Activated CD4-positive, alpha-beta T cell treated with anti-CD3 and anti-CD28 coated beads for 36 hours (primary cell): ENCODE measurements around the gene ATG13. TPM values are rescaled to one million over a fixed set of nuclear protein-coding genes. Genes with fewer than 3 reads are reported as not detected.

Experiments used
- ATAC-seq: fragments of 200-7000 bp; cut with Tn5 transposase; one replicate; pipeline ENCODE4 v1.10.0; 2021; ENCODE audit warnings: mild to moderate bottlenecking, moderate library complexity
- CTCF ChIA-PET: fragments of 350-600 bp; sonication (Branson Sonifier 250); formaldehyde crosslinking; loops from one replicate; lab custom pipeline; 2021; ENCODE audit warnings: antibody characterized with exemption; lab: Charles Lee
- POLR2A ChIA-PET: fragments of 350-600 bp; sonication (Branson Sonifier 250); formaldehyde crosslinking; loops from one replicate; lab custom pipeline; 2021; ENCODE audit warnings: antibody characterized with exemption, inconsistent platforms; lab: Charles Lee
- DNase-seq: peaks from one replicate; pipeline ENCODE4 v3.0.0-alpha.2; 2020
- H3K27ac Mint-ChIP-seq: one replicate; pipeline ENCODE4 v1.8.0; 2021; ENCODE audit warnings: mixed read lengths
- H3K27me3 Mint-ChIP-seq: one replicate; pipeline ENCODE4 v1.8.0; 2021; ENCODE audit warnings: mixed read lengths
- H3K36me3 Mint-ChIP-seq: one replicate; pipeline ENCODE4 v1.8.0; 2021; ENCODE audit warnings: low read depth, mixed read lengths
- H3K4me1 Mint-ChIP-seq: one replicate; pipeline ENCODE4 v1.8.0; 2021; ENCODE audit warnings: mixed read lengths
- H3K4me3 Mint-ChIP-seq: one replicate; pipeline ENCODE4 v1.8.0; 2021; ENCODE audit warnings: mild to moderate bottlenecking, moderate library complexity, mixed read lengths
- H3K9me3 Mint-ChIP-seq: one replicate; pipeline ENCODE4 v1.8.0; 2021; ENCODE audit warnings: low read depth, mixed read lengths
- intact Hi-C, 2 experiments: fragments of 100-400 bp; cut with DNase I in 1 of 2; cut with micrococcal nuclease in 1 of 2; formaldehyde crosslinking; loops; one replicate each; pipeline versions ENCODE4 v1.14.2 to v1.15.1; 2022 to 2024; cut with DNase I, micrococcal nuclease
- total RNA-seq, 2 experiments: library from RNA; stranded (reverse); gene quantifications; one replicate each; pipeline ENCODE4 v1.2.3, GENCODE V29; 2021

Gene ATG13
- total RNA-seq, 2 experiments from 2014 or later: 39.4 to 56.4 TPM

GRCh38 chr11:46593550-46594373 is 23.6 kb upstream of the ATG13 start, which contains the start of gene AMBRA1:
TSS of gene AMBRA1 (minus strand) at chr11:46594023. CDS start at chr11:46548380, 45,643 bp downstream.
- intact Hi-C loops: loop anchor here (1.0 to 5.0 kb wide), 6 partner anchors 24 to 253 kb away; partner anchors contain the start of genes ATG13 (in 2 of the 2), HARBI1 (in 2 of the 2), ARHGAP1 (in 1 of the 2) and CKAP5 (in 1 of the 2)
- H3K27me3 Mint-ChIP-seq: no peaks in the 10 kb centered on the region
- H3K27ac Mint-ChIP-seq: peak within 1 kb of the TSS; percentile 91
- CTCF ChIA-PET: interaction anchor here (0.6 to 1.5 kb wide), 7 partner anchors 18 to 1275 kb away, joined by 3 to 7 read pairs (median 4); no protein-coding TSS in a partner anchor
- H3K9me3 Mint-ChIP-seq: no peaks in the 10 kb centered on the region
- H3K36me3 Mint-ChIP-seq: peaks cover under 1% of the 10 kb centered on the region
- peak within 1 kb of the TSS; percentile 93 for H3K4me3 Mint-ChIP-seq
- H3K4me1 Mint-ChIP-seq: peaks cover 40% of the 10 kb centered on the region
- ATAC-seq (peak; percentile 87), DNase-seq (peak; percentile 91)
- POLR2A ChIA-PET: interaction anchor here (0.5 to 1.3 kb wide), 6 partner anchors 18 to 918 kb away, joined by 3 to 6 read pairs (median 4); partner anchors contain the start of genes ARHGAP1, ATG13 and HARBI1

GRCh38 chr11:46594374-46594700 is 23.0 kb upstream of the ATG13 start:
- H3K4me3 Mint-ChIP-seq: peak overlapping the region; percentile 93
- ATAC-seq: no peak
- no peak for DNase-seq
- intact Hi-C loops: loop anchor here (1.0 to 5.0 kb wide), 6 partner anchors 23 to 252 kb away; partner anchors contain the start of genes ATG13 (in 2 of the 2), HARBI1 (in 2 of the 2), ARHGAP1 (in 1 of the 2) and CKAP5 (in 1 of the 2)
- H3K27me3 Mint-ChIP-seq: no peaks in the 10 kb centered on the region
- peaks cover 34% of the 10 kb centered on the region for H3K4me1 Mint-ChIP-seq
- CTCF ChIA-PET: interaction anchor here (0.7 to 1.5 kb wide), 6 partner anchors 18 to 1276 kb away, joined by 3 to 7 read pairs (median 4); no protein-coding TSS in a partner anchor
- no peaks in the 10 kb centered on the region for H3K36me3 Mint-ChIP-seq
- H3K27ac Mint-ChIP-seq: peak overlapping the region; percentile 91
- POLR2A ChIA-PET: interaction anchor here (1.0 to 1.3 kb wide), 4 partner anchors 17 to 106 kb away, joined by 3 to 6 read pairs (median 5); partner anchors contain the start of genes ARHGAP1, ATG13 and HARBI1
- no peaks in the 10 kb centered on the region for H3K9me3 Mint-ChIP-seq

GRCh38 chr11:46594785-46595184 is 22.6 kb upstream of the ATG13 start:
- no peak overlapping the region for H3K4me3 Mint-ChIP-seq
- POLR2A ChIA-PET: interaction anchor here (1.0 kb wide), 1 partner anchor 17 kb away, joined by 5 read pairs; no protein-coding TSS in a partner anchor
- intact Hi-C loops: loop anchor here (1.0 to 5.0 kb wide), 6 partner anchors 23 to 252 kb away; partner anchors contain the start of genes ATG13 (in 2 of the 2), HARBI1 (in 2 of the 2), ARHGAP1 (in 1 of the 2) and CKAP5 (in 1 of the 2)

DNA sequence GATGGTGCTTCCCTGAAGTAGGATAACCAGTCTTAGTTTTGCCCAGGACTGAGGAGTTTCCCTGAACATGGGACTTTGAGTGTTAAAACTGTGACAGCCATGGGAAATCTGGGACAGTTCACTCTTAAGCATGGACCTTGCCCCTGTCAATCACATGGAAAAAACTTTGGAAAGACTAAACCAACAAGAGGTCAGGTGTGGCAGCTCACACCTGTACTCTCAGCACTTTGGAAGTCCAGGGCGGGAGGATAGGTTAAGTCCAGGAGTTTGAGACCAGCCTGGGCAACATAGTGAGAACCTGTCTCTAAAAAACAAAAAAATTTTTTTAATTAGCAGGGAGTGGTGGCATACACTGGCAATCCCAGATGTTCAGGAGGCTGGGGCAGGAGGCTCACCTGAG is 20.2 kb upstream of the ATG13 start:
- H3K9me3 Mint-ChIP-seq: no peaks in the 10 kb centered on the region
- no peaks in the 10 kb centered on the region for H3K36me3 Mint-ChIP-seq
- H3K27ac Mint-ChIP-seq: no peak overlapping the region
- peaks cover 17% of the 10 kb centered on the region for H3K4me1 Mint-ChIP-seq
- intact Hi-C loops: no loop called here
- ATAC-seq: no peak
- H3K27me3 Mint-ChIP-seq: no peaks in the 10 kb centered on the region
- ChIA-PET POLR2A (no interaction called here), CTCF (no interaction called here)
- no peak for DNase-seq
- no peak overlapping the region for H3K4me3 Mint-ChIP-seq

More at GRCh38 chr11:46594785-46595184, 22.6 kb upstream of the ATG13 start:
- Mint-ChIP-seq H3K27ac (no peak overlapping the region), H3K27me3 (no peaks in the 10 kb centered on the region), H3K4me1 (peaks cover 32% of the 10 kb centered on the region), H3K36me3 (no peaks in the 10 kb centered on the region), H3K9me3 (no peaks in the 10 kb centered on the region)
- DNase-seq (no peak), ATAC-seq (no peak)
- CTCF ChIA-PET: interaction anchor here (0.7 to 1.5 kb wide), 3 partner anchors 17 to 1276 kb away, joined by 4 to 7 read pairs (median 7); no protein-coding TSS in a partner anchor

GRCh38 chr11:46597609-46598219 is 19.6 kb upstream of the ATG13 start:
- DNase-seq (no peak), ATAC-seq (no peak)
- intact Hi-C loops: no loop called here
- no peaks in the 10 kb centered on the region for H3K27me3 Mint-ChIP-seq
- H3K9me3 Mint-ChIP-seq: no peaks in the 10 kb centered on the region
- no peaks in the 10 kb centered on the region for H3K36me3 Mint-ChIP-seq
- H3K4me1 Mint-ChIP-seq: peaks cover 11% of the 10 kb centered on the region
- H3K27ac Mint-ChIP-seq: peak overlapping the region; percentile 16
- ChIA-PET POLR2A (no interaction called here), CTCF (no interaction called here)
- H3K4me3 Mint-ChIP-seq: no peak overlapping the region

GRCh38 chr11:46599340-46600193 is 17.8 kb upstream of the ATG13 start:
- ChIA-PET POLR2A (no interaction called here), CTCF (interaction anchor here (0.6 to 1.2 kb wide), 5 partner anchors 20 to 773 kb away, joined by 3 read pairs; no protein-coding TSS in a partner anchor)
- no peak overlapping the region for H3K4me3 Mint-ChIP-seq
- H3K27ac Mint-ChIP-seq: no peak overlapping the region
- no peaks in the 10 kb centered on the region for H3K36me3 Mint-ChIP-seq
- ATAC-seq: no peak
- H3K9me3 Mint-ChIP-seq: no peaks in the 10 kb centered on the region
- intact Hi-C loops: no loop called here
- no peak for DNase-seq
- peaks cover 4% of the 10 kb centered on the region for H3K4me1 Mint-ChIP-seq
- H3K27me3 Mint-ChIP-seq: no peaks in the 10 kb centered on the region

DNA sequence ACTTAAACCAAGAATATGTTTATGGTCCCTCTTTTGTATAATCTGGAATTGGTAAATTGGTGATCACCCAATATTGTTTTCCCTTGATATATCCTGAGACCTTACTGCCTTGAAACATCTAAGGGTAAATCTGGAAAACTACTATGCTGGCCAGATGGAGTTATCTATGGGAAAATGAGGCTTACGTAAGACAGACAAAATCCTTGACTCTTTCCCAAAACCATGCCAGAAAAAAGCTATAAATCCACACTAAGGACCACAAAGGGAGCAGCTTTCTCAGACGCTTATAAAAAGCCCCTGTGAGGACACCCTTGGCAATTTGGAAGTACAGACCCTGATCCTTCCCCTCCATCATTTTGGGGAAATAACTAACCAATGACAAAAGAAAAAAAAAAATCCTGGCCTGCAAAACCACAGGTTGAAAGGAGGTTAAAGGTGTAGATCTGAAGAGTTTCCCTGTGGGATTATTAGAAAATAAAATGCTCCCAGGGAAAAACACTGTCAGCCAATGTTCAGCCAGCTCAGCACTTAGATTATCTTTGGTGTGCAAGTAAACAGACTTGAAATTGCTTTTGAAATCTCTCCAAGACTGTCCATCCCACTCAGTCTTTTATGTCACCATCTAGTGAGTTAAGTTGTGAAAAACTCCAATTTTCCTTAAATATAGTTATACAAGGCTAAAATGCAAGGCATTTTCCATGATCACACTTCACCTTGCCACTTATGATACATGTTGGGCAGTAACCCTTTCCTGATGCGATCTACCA is 17.0 kb upstream of the ATG13 start:
- Mint-ChIP-seq H3K27ac (no peak overlapping the region), H3K36me3 (no peaks in the 10 kb centered on the region), H3K27me3 (no peaks in the 10 kb centered on the region), H3K9me3 (no peaks in the 10 kb centered on the region), H3K4me3 (no peak overlapping the region), H3K4me1 (peaks cover 4% of the 10 kb centered on the region)
- ChIA-PET POLR2A (no interaction called here), CTCF (interaction anchor here (0.6 to 1.2 kb wide), 3 partner anchors 21 to 772 kb away, joined by 3 read pairs; no protein-coding TSS in a partner anchor)
- intact Hi-C loops: no loop called here
- DNase-seq: no peak
- ATAC-seq: no peak

DNA sequence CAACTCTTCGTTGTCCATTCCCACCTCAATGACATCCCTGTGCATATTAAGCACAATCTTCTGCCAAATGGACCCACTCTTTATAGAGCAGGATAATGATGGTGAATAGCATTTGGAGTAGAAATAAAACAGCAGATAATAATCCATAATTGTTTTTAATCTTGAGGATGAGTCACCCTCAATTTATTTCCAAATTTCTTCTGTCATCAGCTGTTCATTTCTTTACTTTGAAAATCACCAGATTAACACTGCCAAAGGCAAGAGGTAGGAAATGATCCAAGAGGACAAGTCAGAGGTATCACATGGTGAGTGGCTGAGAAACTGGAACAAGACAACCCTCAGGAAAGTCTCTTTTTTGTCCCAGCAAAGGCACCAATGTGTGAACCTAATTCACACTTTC is 16.2 kb upstream of the ATG13 start:
- Mint-ChIP-seq H3K27me3 (no peaks in the 10 kb centered on the region), H3K27ac (no peak overlapping the region), H3K4me1 (peaks cover 4% of the 10 kb centered on the region), H3K9me3 (no peaks in the 10 kb centered on the region), H3K4me3 (no peak overlapping the region), H3K36me3 (no peaks in the 10 kb centered on the region)
- DNase-seq (no peak), ATAC-seq (no peak)
- CTCF ChIA-PET: no interaction called here
- POLR2A ChIA-PET: no interaction called here
- intact Hi-C loops: no loop called here

- Mint-ChIP-seq H3K27ac (no peak overlapping the region), H3K4me1 (no peaks in the 10 kb centered on the region), H3K9me3 (no peaks in the 10 kb centered on the region), H3K4me3 (no peak overlapping the region), H3K36me3 (no peaks in the 10 kb centered on the region), H3K27me3 (no peaks in the 10 kb centered on the region)
- ChIA-PET POLR2A (no interaction called here), CTCF (no interaction called here)
- DNase-seq (no peak), ATAC-seq (no peak)
- intact Hi-C loops: no loop called here
Observed at GRCh38 chr11:46603704-46604308, 13.5 kb upstream of the ATG13 start.

DNA sequence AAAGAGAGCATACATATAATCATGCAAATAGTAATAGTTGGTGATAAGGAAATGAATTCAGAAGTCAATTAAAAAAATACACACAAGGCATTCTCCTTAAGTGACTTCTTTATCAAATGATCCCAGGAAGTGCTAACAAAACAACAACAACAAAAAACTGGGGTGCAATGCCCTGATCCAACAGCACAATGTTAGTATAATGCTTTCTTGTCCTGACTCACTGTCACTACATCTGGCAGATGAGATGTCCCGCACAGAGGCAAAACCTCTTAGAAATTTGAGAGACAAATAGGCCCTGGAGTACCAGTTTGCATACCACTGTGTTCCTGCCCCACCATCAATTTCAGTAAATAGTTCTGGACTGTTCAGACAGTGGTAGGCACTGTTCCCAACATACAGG is 12.6 kb upstream of the ATG13 start:
- ChIA-PET POLR2A (no interaction called here), CTCF (interaction anchor here (0.7 kb wide), 1 partner anchor 80 kb away, joined by 5 read pairs; no protein-coding TSS in a partner anchor)
- DNase-seq: no peak

More for the DNA sequence above, 12.6 kb upstream of the ATG13 start:
- ATAC-seq: no peak
- Mint-ChIP-seq H3K4me1 (no peaks in the 10 kb centered on the region), H3K27ac (no peak overlapping the region), H3K4me3 (no peak overlapping the region), H3K36me3 (no peaks in the 10 kb centered on the region), H3K9me3 (no peaks in the 10 kb centered on the region), H3K27me3 (no peaks in the 10 kb centered on the region)
- intact Hi-C loops: no loop called here
